ENCODE measurements around the gene CAMSAP3.

The CAMSAP3 gene

GRCh38 chr19:7612282-7613274, 16.9 kb downstream of the CAMSAP3 start:
- no peak for DNase-seq

GRCh38 chr19:7614859-7615741, 19.4 kb downstream of the CAMSAP3 start:
- no peak for DNase-seq

DNA sequence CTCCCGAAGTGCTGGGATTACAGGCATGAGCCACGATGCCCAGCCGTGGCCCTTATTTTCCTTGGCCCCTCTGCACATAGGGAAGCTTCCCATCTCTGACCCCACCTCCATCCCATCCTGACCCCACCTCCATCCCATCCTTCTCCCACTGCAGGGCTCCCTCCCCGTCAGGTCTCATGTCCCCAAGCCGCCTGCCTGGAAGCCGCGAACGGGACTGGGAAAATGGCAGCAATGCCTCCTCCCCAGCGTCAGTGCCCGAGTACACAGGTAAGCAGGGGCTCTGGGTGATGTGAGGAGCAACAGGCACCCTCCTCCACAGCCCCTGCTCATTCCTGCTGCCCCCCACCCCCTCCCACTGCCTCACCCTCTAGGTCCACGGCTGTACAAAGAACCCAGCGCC, 21.5 kb downstream of the CAMSAP3 start:
- DNase-seq = no peak

GRCh38 chr19:7617735-7618134, 22.1 kb downstream of the CAMSAP3 start:
- no peak for DNase-seq

DNA sequence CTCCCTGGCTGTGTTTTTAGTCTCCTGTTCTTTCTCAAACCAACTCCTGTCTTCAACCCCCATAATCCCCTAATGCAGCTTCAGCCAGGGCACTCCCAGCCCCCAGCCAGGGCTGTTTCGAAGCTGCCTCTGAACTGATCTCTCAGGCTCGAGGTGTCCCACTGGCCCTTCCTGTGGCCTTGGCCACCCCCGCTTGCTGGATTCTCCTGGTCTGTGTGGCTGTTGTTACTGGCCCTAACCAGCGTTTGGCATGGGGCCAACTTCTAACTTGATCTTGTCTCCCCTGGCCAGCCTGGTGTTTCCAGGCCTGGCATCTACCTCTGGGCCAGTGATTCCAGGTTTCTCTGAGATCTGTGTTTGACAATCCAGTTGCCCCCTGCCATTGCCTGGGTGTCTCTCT, 22.7 kb downstream of the CAMSAP3 start:
- DNase-seq = no peak

- no peak for DNase-seq
These were observed 23.3 kb downstream of the CAMSAP3 start for GRCh38 chr19:7618771-7619510.

- no peak for DNase-seq
These were observed 24.2 kb downstream of the CAMSAP3 start for GRCh38 chr19:7619671-7620441.

DNA sequence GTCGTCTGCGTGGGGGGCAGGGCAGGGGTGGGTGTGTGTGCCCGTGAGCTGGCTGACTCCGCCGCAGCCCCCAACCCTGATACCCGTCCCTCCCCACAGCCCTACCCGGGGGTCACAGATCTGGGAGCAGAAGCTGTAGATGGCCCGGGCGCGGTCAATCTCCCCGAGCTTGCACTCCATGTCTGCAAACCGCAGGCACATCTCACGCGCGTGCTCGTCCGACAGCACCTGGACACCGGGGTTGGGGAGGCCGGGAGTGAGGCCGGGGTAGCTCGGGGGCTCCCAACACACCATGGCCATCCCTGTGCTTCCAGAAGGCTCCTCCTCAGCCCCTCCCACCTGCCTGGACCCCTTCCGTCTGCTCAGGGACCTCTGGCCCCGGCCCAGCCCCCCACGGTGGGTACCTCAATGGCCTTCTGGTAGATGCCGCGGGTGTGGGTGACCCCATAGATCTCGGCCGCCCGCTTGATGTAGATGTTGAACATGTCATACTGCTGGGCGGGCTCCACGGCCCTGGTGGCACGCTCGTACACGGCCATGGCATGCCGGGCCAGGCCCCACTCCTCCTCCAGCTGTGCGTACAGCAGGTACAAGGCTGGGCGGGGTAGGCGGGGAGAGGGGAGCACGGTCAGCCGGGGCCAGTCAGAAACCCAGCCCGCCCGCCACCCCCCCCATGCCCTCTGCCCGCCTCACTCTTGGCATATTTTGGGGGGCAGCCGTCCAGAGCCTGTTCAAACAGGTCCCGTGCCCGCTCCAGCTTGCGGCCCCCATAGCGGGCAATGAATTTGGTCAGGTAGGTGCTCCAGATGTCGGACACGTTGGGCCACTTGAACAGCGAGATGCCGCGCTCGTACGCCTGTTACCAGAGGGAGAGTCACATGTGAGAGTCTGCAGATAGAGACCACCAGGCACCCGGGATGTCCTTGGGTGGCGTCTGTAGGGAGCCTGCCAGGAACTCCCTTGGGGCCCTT, 25.1 kb downstream of the CAMSAP3 start:
- DNase-seq = no peak

DNA sequence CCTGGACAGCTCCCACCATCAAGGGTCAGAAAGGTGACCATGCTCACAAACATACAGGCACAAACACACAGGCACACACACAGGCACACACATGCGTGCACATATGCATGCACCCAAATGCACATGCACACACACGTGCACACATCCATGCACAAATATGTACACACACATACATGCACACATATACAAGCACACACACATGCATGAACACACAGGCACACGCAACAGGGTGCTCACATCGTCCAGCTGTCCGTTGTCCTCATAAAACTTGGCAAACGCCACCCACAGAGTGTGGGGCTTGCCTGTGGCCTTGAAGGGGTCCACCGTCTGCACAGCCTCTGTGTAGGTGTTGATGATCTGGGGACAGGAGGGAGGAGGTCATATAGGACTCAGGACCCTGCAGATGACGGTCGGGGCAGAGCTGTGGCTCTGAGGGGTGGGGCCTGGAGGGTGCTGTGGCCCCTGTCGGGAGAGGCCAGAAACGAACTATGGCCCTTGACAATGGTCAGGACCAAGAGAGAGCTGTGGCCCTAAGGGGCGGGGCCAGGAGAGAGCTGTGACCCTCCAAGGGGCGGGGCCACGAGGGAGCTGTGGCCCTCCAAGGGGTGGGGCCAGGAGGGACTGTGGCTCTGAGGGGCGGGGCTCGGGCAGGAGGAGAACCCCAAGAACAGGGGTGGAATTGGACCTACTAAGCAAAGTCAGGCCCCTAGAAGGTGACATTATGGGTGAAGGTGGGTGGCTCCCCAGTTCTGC, 27.4 kb downstream of the CAMSAP3 start:
- no peak for DNase-seq

DNA sequence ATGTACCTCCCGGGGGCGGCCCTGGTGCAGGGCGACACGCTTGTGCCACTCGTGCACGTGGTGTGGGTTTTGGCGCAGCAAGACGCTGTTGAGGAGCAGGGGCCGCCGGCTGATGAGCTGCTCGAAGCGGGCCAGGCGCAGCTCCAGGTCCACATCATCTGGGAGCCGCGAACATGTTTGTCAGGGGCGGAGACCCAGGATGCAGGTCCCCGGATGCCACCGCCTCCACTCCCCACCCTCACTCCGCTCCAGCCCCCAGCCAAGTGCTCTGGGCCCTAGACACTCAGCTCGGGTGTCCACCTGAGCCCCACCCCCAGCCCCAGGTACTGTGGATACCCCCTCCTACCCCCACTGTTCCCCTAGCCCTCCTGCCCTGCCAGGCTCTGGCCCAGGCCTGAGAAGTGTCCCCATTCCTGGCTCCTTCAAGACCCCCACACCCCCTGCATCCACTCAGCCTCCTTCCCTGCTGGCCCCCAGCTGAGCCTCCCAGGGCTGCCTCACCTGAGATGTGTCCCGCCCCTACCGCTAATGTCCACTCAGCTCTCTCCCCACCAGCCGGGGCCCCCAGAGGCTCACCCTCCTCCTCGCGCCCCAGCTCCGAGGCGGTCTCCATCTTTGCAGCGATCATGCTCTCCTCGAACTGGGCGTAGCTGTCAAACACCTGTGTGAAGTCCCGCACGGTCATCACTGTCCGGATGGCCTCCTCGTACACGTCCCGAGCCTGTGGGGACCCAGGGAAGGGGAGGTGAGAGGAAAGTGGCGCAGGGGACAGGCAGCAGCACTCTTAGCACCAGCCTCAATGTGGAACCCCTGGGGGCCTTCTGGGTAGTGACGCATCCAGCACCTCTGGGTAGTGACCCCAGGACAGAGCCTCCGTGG, 28.3 kb downstream of the CAMSAP3 start:
- DNase-seq = no peak

GRCh38 chr19:7624810-7625209, 29.1 kb downstream of the CAMSAP3 start:
- no peak for DNase-seq

- DNase-seq = no peak
These were observed 30.2 kb downstream of the CAMSAP3 start for GRCh38 chr19:7625763-7626372.

- no peak for DNase-seq
These were observed 31.5 kb downstream of the CAMSAP3 start for GRCh38 chr19:7627166-7627565.

DNA sequence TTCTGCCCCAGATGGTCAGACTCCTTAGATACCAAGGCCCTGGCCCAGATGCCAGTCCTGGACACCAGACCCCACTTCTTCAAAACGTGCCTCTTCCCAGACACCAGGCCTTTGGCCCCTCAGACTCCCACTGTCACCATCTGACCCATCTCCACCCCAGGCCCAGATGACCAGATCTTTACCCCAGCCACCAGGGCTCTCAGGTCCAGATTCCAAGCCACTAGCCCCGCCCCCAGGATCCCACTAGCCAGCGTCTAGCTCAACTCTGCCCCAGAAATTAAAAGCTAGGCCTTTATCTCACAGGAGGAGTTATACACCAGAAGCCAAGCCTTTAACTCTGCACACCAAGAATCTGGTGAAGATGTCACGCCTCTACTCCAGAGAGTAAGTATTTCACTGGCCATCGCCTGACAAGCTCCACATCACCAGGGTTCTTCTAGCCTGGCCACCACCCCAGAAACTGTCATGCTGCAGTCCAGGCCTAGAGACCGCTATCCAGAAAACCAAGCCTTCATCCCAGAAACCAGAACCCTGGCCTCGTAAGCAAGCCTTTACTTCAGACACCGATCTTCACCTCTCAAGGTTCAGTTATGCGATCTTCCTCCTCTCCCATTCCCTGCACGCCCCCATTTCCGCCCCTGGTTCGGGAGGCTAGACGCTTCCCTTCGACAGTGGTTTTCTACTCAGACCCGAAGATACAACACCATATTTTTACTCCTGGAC, 33.1 kb downstream of the CAMSAP3 start:
- no peak for DNase-seq

- peak; percentile 79 to 99 (median 91) for DNase-seq
These were observed 33.8 kb downstream of the CAMSAP3 start, which contains the start of the genes PET100 and XAB2 for GRCh38 chr19:7629347-7630054. PET100 (plus strand) TSS chr19:7629793; CDS start chr19:7629834, 41 bp downstream. XAB2 (minus strand) TSS chr19:7629545; CDS start chr19:7629527, 18 bp downstream.

DNA sequence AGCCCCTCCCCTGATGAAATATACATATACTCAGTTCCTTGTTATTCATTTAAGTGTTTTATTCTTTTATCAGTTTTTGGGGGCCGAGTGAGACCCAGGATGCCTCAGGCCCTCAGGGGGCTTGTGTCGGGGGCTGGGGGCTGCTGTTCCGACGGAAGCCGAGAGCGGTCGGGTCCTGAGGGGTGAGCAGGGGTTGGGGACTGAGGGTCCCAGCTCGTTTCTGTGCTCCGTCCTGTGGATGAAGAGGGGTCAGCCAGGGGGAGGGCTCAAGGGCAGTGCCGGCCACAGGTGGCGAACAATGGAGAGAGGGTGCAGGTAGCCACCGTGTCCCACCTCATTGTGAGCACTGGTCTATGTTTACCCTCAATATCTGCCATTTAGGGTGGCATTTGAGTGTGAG, 35.9 kb downstream of the CAMSAP3 start:
- DNase-seq = no peak
